Measurements from ENCODE around the gene MAPKAPK2.

The MAPKAPK2 gene

GRCh38 chr1:206653715-206654459 is 30.8 kb upstream of the MAPKAPK2 start:
- TF ChIP-seq FOXM1 (IDR thresholded peaks at IDR 0.05; ENCODE audit: borderline replicate concordance, low read depth) (no peak), USF1 (IDR thresholded peaks at IDR 0.05) (no peak), EP300 (IDR thresholded peaks at IDR 0.05; ENCODE audit: borderline replicate concordance) (no peak), EGR1 (IDR thresholded peaks at IDR 0.05) (no peak)

GRCh38 chr1:206654828-206655227 is 29.9 kb upstream of the MAPKAPK2 start:
- no peak for TF ChIP-seq TEAD4 (IDR thresholded peaks at IDR 0.05)
- no peak for TF ChIP-seq EP300 (IDR thresholded peaks at IDR 0.05; ENCODE audit: borderline replicate concordance)
- TF ChIP-seq ZBTB7A (IDR thresholded peaks at IDR 0.05; ENCODE audit: low read depth), result no peak
- no peak for TF ChIP-seq RAD21 (IDR thresholded peaks at IDR 0.05; ENCODE audit: low read depth)
- TF ChIP-seq NFIC (IDR thresholded peaks at IDR 0.05), result no peak
- no peak for TF ChIP-seq EGR1 (IDR thresholded peaks at IDR 0.05)
- TF ChIP-seq TAF1 (IDR thresholded peaks at IDR 0.05; ENCODE audit: low read depth), result no peak
- no peak for TF ChIP-seq FOXM1 (IDR thresholded peaks at IDR 0.05; ENCODE audit: borderline replicate concordance, low read depth)

- no peak for TF ChIP-seq REST (IDR thresholded peaks at IDR 0.05; ENCODE audit: low read depth)
- no peak for TF ChIP-seq EP300 (IDR thresholded peaks at IDR 0.05; ENCODE audit: borderline replicate concordance)
- no peak for TF ChIP-seq TAF1 (IDR thresholded peaks at IDR 0.05; ENCODE audit: low read depth)
- TF ChIP-seq TEAD4 (IDR thresholded peaks at IDR 0.05), result no peak
- no peak for TF ChIP-seq TCF12 (IDR thresholded peaks at IDR 0.05; ENCODE audit: low read depth)
- no peak for TF ChIP-seq ZBTB7A (IDR thresholded peaks at IDR 0.05; ENCODE audit: low read depth)
- no peak for TF ChIP-seq MAX (IDR thresholded peaks at IDR 0.05)
- no peak for TF ChIP-seq CREB1 (IDR thresholded peaks at IDR 0.05; ENCODE audit: low read depth)
- no peak for TF ChIP-seq CEBPB (IDR thresholded peaks at IDR 0.05)
- no peak for TF ChIP-seq NFIC (IDR thresholded peaks at IDR 0.05)
- TF ChIP-seq USF1 (IDR thresholded peaks at IDR 0.05), result no peak
- no peak for TF ChIP-seq FOXM1 (IDR thresholded peaks at IDR 0.05; ENCODE audit: borderline replicate concordance, low read depth)
- TF ChIP-seq EGR1 (IDR thresholded peaks at IDR 0.05), result no peak
- no peak for TF ChIP-seq YY1 (IDR thresholded peaks at IDR 0.05; ENCODE audit: low read depth)
- TF ChIP-seq RAD21 (IDR thresholded peaks at IDR 0.05; ENCODE audit: low read depth), result no peak
Measured at GRCh38 chr1:206655471-206655882, 29.2 kb upstream of the MAPKAPK2 start.

- no peak for TF ChIP-seq ZBTB7A (IDR thresholded peaks at IDR 0.05; ENCODE audit: low read depth)
- no peak for TF ChIP-seq TAF1 (IDR thresholded peaks at IDR 0.05; ENCODE audit: low read depth)
- no peak for TF ChIP-seq TCF12 (IDR thresholded peaks at IDR 0.05; ENCODE audit: low read depth)
- TF ChIP-seq MAX (IDR thresholded peaks at IDR 0.05), result no peak
- TF ChIP-seq CEBPB (IDR thresholded peaks at IDR 0.05), result no peak
- no peak for TF ChIP-seq USF1 (IDR thresholded peaks at IDR 0.05)
- no peak for TF ChIP-seq TEAD4 (IDR thresholded peaks at IDR 0.05)
- no peak for TF ChIP-seq EGR1 (IDR thresholded peaks at IDR 0.05)
- TF ChIP-seq CREB1 (IDR thresholded peaks at IDR 0.05; ENCODE audit: low read depth), result no peak
- TF ChIP-seq FOXM1 (IDR thresholded peaks at IDR 0.05; ENCODE audit: borderline replicate concordance, low read depth), result no peak
Measured at GRCh38 chr1:206656936-206657335, 27.8 kb upstream of the MAPKAPK2 start.

GRCh38 chr1:206657751-206658150 is 27.0 kb upstream of the MAPKAPK2 start:
- no peak for TF ChIP-seq RAD21 (IDR thresholded peaks at IDR 0.05; ENCODE audit: low read depth)
- no peak for TF ChIP-seq EGR1 (IDR thresholded peaks at IDR 0.05)
- TF ChIP-seq TEAD4 (IDR thresholded peaks at IDR 0.05), result no peak
- no peak for TF ChIP-seq USF1 (IDR thresholded peaks at IDR 0.05)
- no peak for TF ChIP-seq YY1 (IDR thresholded peaks at IDR 0.05; ENCODE audit: low read depth)
- no peak for TF ChIP-seq TAF1 (IDR thresholded peaks at IDR 0.05; ENCODE audit: low read depth)
- TF ChIP-seq NFIC (IDR thresholded peaks at IDR 0.05), result no peak
- TF ChIP-seq CREB1 (IDR thresholded peaks at IDR 0.05; ENCODE audit: low read depth), result no peak
- no peak for TF ChIP-seq ZBTB7A (IDR thresholded peaks at IDR 0.05; ENCODE audit: low read depth)
- TF ChIP-seq EP300 (IDR thresholded peaks at IDR 0.05; ENCODE audit: borderline replicate concordance), result no peak

- TF ChIP-seq EP300 (IDR thresholded peaks at IDR 0.05; ENCODE audit: borderline replicate concordance) (no peak), MAX (IDR thresholded peaks at IDR 0.05) (no peak), FOXM1 (IDR thresholded peaks at IDR 0.05; ENCODE audit: borderline replicate concordance, low read depth) (no peak), RAD21 (IDR thresholded peaks at IDR 0.05; ENCODE audit: low read depth) (no peak), REST (IDR thresholded peaks at IDR 0.05; ENCODE audit: low read depth) (no peak), ZBTB7A (IDR thresholded peaks at IDR 0.05; ENCODE audit: low read depth) (no peak), YY1 (IDR thresholded peaks at IDR 0.05; ENCODE audit: low read depth) (no peak), EGR1 (IDR thresholded peaks at IDR 0.05) (no peak), CEBPB (IDR thresholded peaks at IDR 0.05) (no peak), TEAD4 (IDR thresholded peaks at IDR 0.05) (no peak), TAF1 (IDR thresholded peaks at IDR 0.05; ENCODE audit: low read depth) (no peak), USF1 (IDR thresholded peaks at IDR 0.05) (no peak), TCF12 (IDR thresholded peaks at IDR 0.05; ENCODE audit: low read depth) (no peak)
Measured at GRCh38 chr1:206658264-206658980, 26.3 kb upstream of the MAPKAPK2 start.
